ENCODE measurements around the gene EMP1.

The EMP1 gene

GRCh38 chr12:13268581-13268980 lies 72.1 kb downstream of the EMP1 start:
- no peak for TF ChIP-seq BACH2 (CRISPR knock-in tag; IDR thresholded peaks at IDR 0.05; ENCODE audit: borderline replicate concordance)
- no peak for TF ChIP-seq ZFP30 (CRISPR knock-in tag; IDR thresholded peaks at IDR 0.05)
- TF ChIP-seq CSDC2 (CRISPR knock-in tag; IDR thresholded peaks at IDR 0.05) = no peak
- TF ChIP-seq PATZ1 (CRISPR knock-in tag; IDR thresholded peaks at IDR 0.05; ENCODE audit: borderline replicate concordance) = no peak
- TF ChIP-seq OSR1 (CRISPR knock-in tag; IDR thresholded peaks at IDR 0.05) = no peak
- no peak for TF ChIP-seq CSRNP3 (CRISPR knock-in tag; IDR thresholded peaks at IDR 0.05)
- no peak for TF ChIP-seq RARB (CRISPR knock-in tag; IDR thresholded peaks at IDR 0.05)
- no peak for TF ChIP-seq ISL1 (CRISPR knock-in tag; IDR thresholded peaks at IDR 0.05)
- TF ChIP-seq CREB5 (CRISPR knock-in tag; IDR thresholded peaks at IDR 0.05; ENCODE audit: low read depth) = no peak
- no peak for TF ChIP-seq POU6F1 (CRISPR knock-in tag; IDR thresholded peaks at IDR 0.05; ENCODE audit: borderline replicate concordance, low read depth)
- TF ChIP-seq ZNF565 (CRISPR knock-in tag; conservative IDR thresholded peaks at IDR 0.05; ENCODE audit: low read depth) = no peak
- no peak for ATAC-seq

Data from SK-N-SH treated with all-trans-retinoic acid at 6 μM for 48 hours (cell line).